Activated CD8-positive, alpha-beta T cell treated with anti-CD3 and anti-CD28 coated beads, Interleukin-2, amount 10 ng/mL, durations not matched to agents 7 days and 5 days (primary cell): ENCODE results near the gene AQP3. TPM values are rescaled to one million over a fixed set of nuclear protein-coding genes. Genes with fewer than 3 reads are reported as not detected.

Source experiments
- ATAC-seq: fragments of 150-1000 bp; cut with Tn5 transposase; one replicate; pipeline ENCODE4 v1.10.0; 2021; ENCODE audit warnings: moderate library complexity
- CTCF ChIA-PET: fragments of 350-600 bp; sonication (Branson Sonifier 250); formaldehyde crosslinking; loops from one replicate; lab custom pipeline; 2021; ENCODE audit warnings: antibody characterized with exemption; lab: Charles Lee
- POLR2A ChIA-PET: fragments of 350-600 bp; sonication (Branson Sonifier 250); formaldehyde crosslinking; loops from one replicate; lab custom pipeline; 2021; ENCODE audit warnings: antibody characterized with exemption; lab: Charles Lee
- DNase-seq: peaks from one replicate; pipeline ENCODE4 v3.0.0-alpha.2; 2020
- H3K27ac Mint-ChIP-seq: one replicate; pipeline ENCODE4 v1.8.0; 2021; ENCODE audit warnings: mild to moderate bottlenecking, mixed read lengths
- H3K27me3 Mint-ChIP-seq: one replicate; pipeline ENCODE4 v1.8.0; 2021; ENCODE audit warnings: low read depth, mixed read lengths
- H3K36me3 Mint-ChIP-seq: one replicate; pipeline ENCODE4 v1.8.0; 2021; ENCODE audit warnings: low read depth, mixed read lengths
- H3K4me1 Mint-ChIP-seq: one replicate; pipeline ENCODE4 v1.8.0; 2021; ENCODE audit warnings: low read depth, mixed read lengths
- H3K4me3 Mint-ChIP-seq: one replicate; pipeline ENCODE4 v1.8.0; 2021; ENCODE audit warnings: mild to moderate bottlenecking, mixed read lengths
- H3K9me3 Mint-ChIP-seq: one replicate; pipeline ENCODE4 v1.8.0; 2022; ENCODE audit warnings: mixed read lengths; ENCODE audit not compliant: insufficient read depth
- total RNA-seq, 2 experiments: library from RNA; stranded (reverse); gene quantifications; one replicate each; pipeline ENCODE4 v1.2.3, GENCODE V29; 2021

AQP3 gene
- total RNA-seq, 2 experiments from 2014 or later: 29.9 to 31.4 TPM

DNA sequence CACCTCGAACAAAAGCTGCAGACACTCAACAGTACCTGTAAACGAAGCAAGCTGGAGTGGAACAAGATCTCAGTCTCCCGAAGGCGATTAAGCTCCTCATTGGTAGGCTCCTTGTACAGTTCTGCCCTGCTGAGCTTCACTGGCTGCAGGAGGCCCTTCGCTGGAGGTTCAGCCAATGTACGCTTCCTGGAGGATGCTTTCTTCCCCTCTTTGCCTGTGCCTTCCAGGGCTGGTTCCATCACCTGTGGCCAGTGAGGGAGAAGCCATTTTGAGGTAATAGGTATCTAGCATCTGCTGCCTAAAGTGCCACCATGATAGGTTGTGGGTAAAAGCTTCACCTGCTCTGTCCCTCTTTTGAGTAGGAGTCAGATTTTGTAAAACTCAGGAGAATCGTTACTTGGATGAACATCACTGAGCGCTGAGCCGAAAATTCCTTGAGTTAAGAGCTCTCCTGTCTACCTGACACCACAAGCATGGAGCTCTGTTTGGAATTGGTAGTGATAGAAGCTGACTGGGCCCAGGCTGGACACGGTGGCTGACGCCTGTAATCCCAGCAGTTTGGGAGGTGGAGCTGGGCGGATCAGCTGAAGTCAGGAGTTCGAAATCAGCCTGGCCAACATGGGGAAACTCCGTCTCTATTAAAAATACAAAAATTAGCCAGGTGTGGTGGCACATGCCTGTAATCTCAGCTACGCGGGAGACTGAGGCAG is 24.9 kb upstream of the AQP3 start:
- Mint-ChIP-seq H3K4me3 (peak overlapping the region; percentile 98), H3K27ac (peak overlapping the region; percentile 55), H3K4me1 (peaks cover 28% of the 10 kb centered on the region), H3K9me3 (no peaks in the 10 kb centered on the region), H3K36me3 (peaks cover 33% of the 10 kb centered on the region), H3K27me3 (no peaks in the 10 kb centered on the region)
- ChIA-PET POLR2A (interaction anchor here (0.7 to 2.7 kb wide), 7 partner anchors 10 to 447 kb away, joined by 3 to 14 read pairs (median 6); partner anchors contain the start of genes DNAJA1 and NFX1), CTCF (interaction anchor here (0.8 to 12.7 kb wide), 8 partner anchors 8 to 152 kb away, joined by 3 to 141 read pairs (median 9); no protein-coding TSS in a partner anchor)
- ATAC-seq: no peak
- no peak for DNase-seq

GRCh38 chr9:33471361-33471760 is 24.0 kb upstream of the AQP3 start:
- ChIA-PET POLR2A (no interaction called here), CTCF (interaction anchor here (1.3 to 12.7 kb wide), 4 partner anchors 19 to 97 kb away, joined by 4 to 141 read pairs (median 54); no protein-coding TSS in a partner anchor)
- Mint-ChIP-seq H3K4me1 (peaks cover 28% of the 10 kb centered on the region), H3K27me3 (no peaks in the 10 kb centered on the region), H3K9me3 (no peaks in the 10 kb centered on the region), H3K4me3 (no peak overlapping the region), H3K27ac (no peak overlapping the region), H3K36me3 (peaks cover 36% of the 10 kb centered on the region)
- ATAC-seq: no peak
- no peak for DNase-seq

DNA sequence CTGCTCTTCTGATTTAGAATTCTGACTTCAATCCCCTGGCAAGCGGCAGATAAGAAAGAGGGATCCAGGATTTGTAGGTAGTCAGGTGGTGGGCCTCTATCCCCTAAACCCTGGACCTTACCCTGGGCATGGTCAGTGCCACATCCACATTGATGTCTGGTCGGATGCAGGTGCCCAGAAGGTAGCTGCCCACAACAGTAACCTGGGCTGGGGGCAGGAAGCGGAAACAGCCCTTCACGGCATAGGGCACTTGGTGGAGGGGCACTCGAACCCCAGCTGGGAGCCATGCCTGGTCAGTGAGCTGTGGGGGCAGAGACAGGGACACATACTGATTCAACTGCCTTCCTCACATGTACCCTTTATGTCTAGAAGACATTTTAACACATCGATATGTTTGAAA is 22.5 kb upstream of the AQP3 start:
- H3K4me1 Mint-ChIP-seq: peaks cover 28% of the 10 kb centered on the region
- no peak overlapping the region for H3K27ac Mint-ChIP-seq
- ATAC-seq: no peak
- H3K27me3 Mint-ChIP-seq: no peaks in the 10 kb centered on the region
- H3K4me3 Mint-ChIP-seq: no peak overlapping the region
- ChIA-PET CTCF (interaction anchor here (5.2 to 12.7 kb wide), 2 partner anchors 17 to 95 kb away, joined by 60 to 141 read pairs; no protein-coding TSS in a partner anchor), POLR2A (no interaction called here)
- no peak for DNase-seq
- H3K36me3 Mint-ChIP-seq: peaks cover 49% of the 10 kb centered on the region
- no peaks in the 10 kb centered on the region for H3K9me3 Mint-ChIP-seq

DNA sequence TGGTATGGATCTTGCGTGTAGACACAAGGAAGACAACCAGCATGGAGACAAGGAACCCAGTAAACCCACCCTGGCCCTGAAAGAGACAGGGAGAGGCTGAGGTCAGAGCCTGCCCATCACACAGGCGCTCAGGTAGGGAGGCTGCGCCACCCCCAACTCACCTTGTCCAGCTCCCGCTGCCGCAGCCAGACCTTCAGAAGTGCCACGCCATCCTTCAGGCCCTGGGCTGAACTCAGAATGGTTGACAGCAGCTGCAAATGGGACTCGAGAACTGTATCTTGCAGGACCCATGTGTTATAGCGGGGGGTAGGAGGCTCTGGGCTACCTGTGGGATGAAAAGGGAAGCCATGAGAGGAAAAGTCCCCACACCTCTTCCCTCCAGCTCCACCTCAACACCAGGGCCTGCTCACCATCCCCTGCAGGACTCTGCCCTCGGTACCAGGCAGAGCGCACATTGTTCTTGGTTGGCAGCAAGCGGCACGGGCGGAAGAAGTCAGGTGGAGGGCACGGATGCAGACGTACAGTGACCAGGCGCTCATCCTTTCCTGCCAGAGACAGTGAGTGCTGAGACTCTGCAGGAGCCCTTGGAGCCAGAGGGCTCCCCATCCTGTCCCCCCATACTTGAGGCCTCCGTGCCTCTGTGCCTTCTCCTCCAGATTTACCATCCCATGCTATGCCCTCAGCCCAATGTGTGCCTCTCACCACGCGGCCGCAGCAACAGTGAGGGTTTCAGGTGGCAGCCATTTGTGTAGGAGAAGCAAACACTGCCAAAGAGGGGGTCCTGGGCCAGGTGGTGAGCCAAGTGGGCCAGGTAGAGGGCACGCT is 21.6 kb upstream of the AQP3 start:
- Mint-ChIP-seq H3K4me3 (no peak overlapping the region), H3K27me3 (no peaks in the 10 kb centered on the region), H3K4me1 (peaks cover 25% of the 10 kb centered on the region), H3K9me3 (no peaks in the 10 kb centered on the region), H3K36me3 (peaks cover 56% of the 10 kb centered on the region), H3K27ac (no peak overlapping the region)
- DNase-seq: no peak
- ChIA-PET POLR2A (no interaction called here), CTCF (interaction anchor here (6.5 to 12.7 kb wide), 2 partner anchors 16 to 53 kb away, joined by 94 to 141 read pairs; no protein-coding TSS in a partner anchor)
- ATAC-seq: no peak

GRCh38 chr9:33468215-33468730 is 20.9 kb upstream of the AQP3 start:
- Mint-ChIP-seq H3K9me3 (no peaks in the 10 kb centered on the region), H3K4me1 (peaks cover 20% of the 10 kb centered on the region), H3K36me3 (peaks cover 51% of the 10 kb centered on the region), H3K27ac (no peak overlapping the region), H3K27me3 (no peaks in the 10 kb centered on the region), H3K4me3 (no peak overlapping the region)
- ChIA-PET POLR2A (no interaction called here), CTCF (interaction anchor here (2.2 to 12.7 kb wide), 6 partner anchors 8 to 178 kb away, joined by 14 to 141 read pairs (median 48); partner anchors contain the start of gene NFX1)
- ATAC-seq (no peak), DNase-seq (no peak)

GRCh38 chr9:33467526-33467925 is 20.1 kb upstream of the AQP3 start:
- Mint-ChIP-seq H3K9me3 (no peaks in the 10 kb centered on the region), H3K27me3 (no peaks in the 10 kb centered on the region), H3K4me3 (no peak overlapping the region), H3K36me3 (peaks cover 54% of the 10 kb centered on the region), H3K4me1 (peaks cover 14% of the 10 kb centered on the region), H3K27ac (no peak overlapping the region)
- DNase-seq (no peak), ATAC-seq (no peak)
- CTCF ChIA-PET: interaction anchor here (0.9 to 12.7 kb wide), 17 partner anchors 8 to 225 kb away, joined by 3 to 141 read pairs (median 14); partner anchors contain the start of genes AQP3, AQP7 and NFX1
- POLR2A ChIA-PET: interaction anchor here (0.5 to 2.9 kb wide), 4 partner anchors 14 to 158 kb away, joined by 3 to 12 read pairs (median 8); partner anchors contain the start of gene AQP3

DNA sequence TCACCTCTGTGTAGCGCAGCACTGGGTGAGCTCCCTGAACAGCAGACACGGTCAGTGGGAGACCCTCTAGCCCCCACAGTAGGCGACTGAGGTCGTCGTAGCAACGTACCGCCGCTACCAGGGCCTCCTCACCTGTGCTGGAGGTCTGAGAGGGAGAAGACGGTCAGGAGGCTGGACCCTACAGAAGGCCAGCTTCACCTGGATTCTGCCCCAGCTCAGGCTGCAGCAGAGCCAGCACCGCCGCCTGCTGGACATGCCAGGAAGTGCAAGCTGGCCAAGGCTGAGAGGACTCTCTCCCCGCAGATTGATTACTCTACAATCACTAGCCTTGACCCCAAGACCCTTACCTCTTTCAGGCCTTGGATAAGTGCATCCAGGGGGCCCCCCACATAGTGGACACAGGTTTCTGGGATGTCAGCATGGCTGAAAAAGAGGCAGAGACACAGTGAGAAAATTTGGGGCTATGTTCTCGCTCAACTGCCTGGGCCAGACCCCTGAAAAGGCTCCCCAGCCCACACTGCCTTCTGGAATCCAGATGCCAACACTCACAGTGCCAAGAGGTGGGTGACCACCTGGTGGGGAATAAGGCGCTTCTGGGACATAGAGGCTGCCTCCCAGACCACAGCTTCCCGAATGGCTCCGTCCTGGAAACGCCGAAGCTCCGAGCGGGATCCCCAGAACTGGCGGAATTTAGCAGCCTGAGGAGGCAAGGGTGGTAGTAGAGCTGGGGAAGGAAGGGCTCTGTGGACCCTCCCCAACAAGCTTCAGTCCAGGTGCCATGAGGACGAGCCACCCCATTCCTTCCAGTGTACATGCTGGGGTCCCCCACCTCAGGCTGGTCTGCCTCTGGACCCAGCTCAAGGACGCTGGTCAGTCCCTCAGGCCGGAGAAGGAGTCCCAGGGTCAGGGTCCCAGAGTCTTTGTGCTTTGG is 19.4 kb upstream of the AQP3 start:
- Mint-ChIP-seq H3K27ac (peak overlapping the region; percentile 25), H3K36me3 (peaks cover 52% of the 10 kb centered on the region)

GRCh38 chr9:33465596-33466564 is 18.5 kb upstream of the AQP3 start:
- DNase-seq (no peak), ATAC-seq (no peak)
- POLR2A ChIA-PET: interaction anchor here (0.6 to 2.9 kb wide), 3 partner anchors 18 to 180 kb away, joined by 3 to 12 read pairs (median 10); partner anchors contain the start of gene AQP3
- H3K36me3 Mint-ChIP-seq: peaks cover 50% of the 10 kb centered on the region
- H3K27ac Mint-ChIP-seq: peak overlapping the region; percentile 25
- no peak overlapping the region for H3K4me3 Mint-ChIP-seq
- no peaks in the 10 kb centered on the region for H3K27me3 Mint-ChIP-seq
- CTCF ChIA-PET: interaction anchor here (0.8 to 12.7 kb wide), 29 partner anchors 8 to 179 kb away, joined by 3 to 141 read pairs (median 6); partner anchors contain the start of genes AQP3, AQP7, NFX1 and NOL6
- peaks cover 2% of the 10 kb centered on the region for H3K4me1 Mint-ChIP-seq
- H3K9me3 Mint-ChIP-seq: no peaks in the 10 kb centered on the region

More for the DNA sequence above, 19.4 kb upstream of the AQP3 start:
- Mint-ChIP-seq H3K9me3 (no peaks in the 10 kb centered on the region), H3K27me3 (no peaks in the 10 kb centered on the region), H3K4me1 (peaks cover 7% of the 10 kb centered on the region), H3K4me3 (no peak overlapping the region)
- ATAC-seq (peak; percentile 71), DNase-seq (peak; percentile 79)
- POLR2A ChIA-PET: interaction anchor here (0.6 to 2.9 kb wide), 4 partner anchors 13 to 181 kb away, joined by 3 to 12 read pairs (median 8); partner anchors contain the start of gene AQP3
- CTCF ChIA-PET: interaction anchor here (0.5 to 12.7 kb wide), 35 partner anchors 9 to 224 kb away, joined by 3 to 141 read pairs (median 5); partner anchors contain the start of genes AQP3, AQP7 and NFX1

GRCh38 chr9:33465096-33465495 is 17.7 kb upstream of the AQP3 start:
- H3K36me3 Mint-ChIP-seq: peaks cover 45% of the 10 kb centered on the region
- ATAC-seq: no peak

More at GRCh38 chr9:33465096-33465495, 17.7 kb upstream of the AQP3 start:
- DNase-seq: no peak
- H3K27me3 Mint-ChIP-seq: no peaks in the 10 kb centered on the region
- CTCF ChIA-PET: interaction anchor here (2.5 to 12.7 kb wide), 6 partner anchors 8 to 91 kb away, joined by 14 to 141 read pairs (median 80); partner anchors contain the start of genes AQP3, AQP7 and NOL6
- H3K27ac Mint-ChIP-seq: no peak overlapping the region
- no peaks in the 10 kb centered on the region for H3K4me1 Mint-ChIP-seq
- H3K4me3 Mint-ChIP-seq: no peak overlapping the region
- POLR2A ChIA-PET: interaction anchor here (1.2 to 2.9 kb wide), 3 partner anchors 8 to 50 kb away, joined by 5 to 12 read pairs (median 7); partner anchors contain the start of genes AQP3 and NOL6
- no peaks in the 10 kb centered on the region for H3K9me3 Mint-ChIP-seq
